ENCODE data around the gene KIF18B. TPM values are rescaled to one million over a fixed set of nuclear protein-coding genes. Genes with fewer than 3 reads are reported as not detected.

Gene KIF18B
- total RNA-seq, 1 donor from 2014 or later = 3.9 TPM

DNA sequence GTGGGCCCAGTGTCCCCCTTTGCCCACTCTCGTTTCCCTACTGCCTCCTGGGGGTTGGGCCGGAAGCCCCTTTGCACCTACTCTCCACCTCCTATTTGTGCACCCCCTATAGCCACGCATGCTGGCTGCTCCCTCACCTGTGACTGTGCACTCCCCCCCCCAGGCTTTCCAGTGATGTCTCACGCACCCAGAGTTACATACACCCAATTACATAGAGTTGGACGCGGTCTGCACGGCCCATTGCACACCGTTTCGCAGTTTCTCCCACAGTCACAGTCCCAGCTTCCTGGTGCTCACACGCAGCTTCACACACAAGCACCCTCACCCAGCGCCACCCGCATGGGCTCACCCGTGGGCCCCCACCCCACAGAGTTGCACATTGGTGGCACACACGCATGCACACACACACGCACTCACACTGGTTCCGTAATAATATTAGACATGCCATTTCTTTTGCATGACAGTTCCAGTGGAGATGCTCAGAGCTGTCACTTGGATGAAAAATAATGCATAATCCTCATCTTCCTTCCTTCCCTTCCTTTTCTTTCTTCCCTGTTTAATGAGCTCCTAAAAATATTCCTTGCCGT is 42.1 kb upstream of the KIF18B start:
- no peak overlapping the region for H3K4me3 Mint-ChIP-seq (ENCODE audit: unreplicated experiment)
- H3K4me1 Mint-ChIP-seq (ENCODE audit: low read depth) = peaks cover 7% of the 10 kb centered on the region
- H3K27ac Mint-ChIP-seq (ENCODE audit: unreplicated experiment) = no peak overlapping the region
- TF ChIP-seq CTCF (IDR thresholded peaks at IDR 0.05) = no peak
- DNase-seq (ENCODE audit: low spot score) = no peak
- H3K9me3 Mint-ChIP-seq (ENCODE audit: low read depth) = no peaks in the 10 kb centered on the region
- no peaks in the 10 kb centered on the region for H3K36me3 Mint-ChIP-seq (ENCODE audit: low read depth)
- peaks cover 4% of the 10 kb centered on the region for H3K27me3 Mint-ChIP-seq (ENCODE audit: low read depth)

- DNase-seq (ENCODE audit: low spot score) = no peak
- Mint-ChIP-seq H3K36me3 (ENCODE audit: low read depth) (no peaks in the 10 kb centered on the region), H3K4me1 (ENCODE audit: low read depth) (peaks cover 7% of the 10 kb centered on the region), H3K4me3 (ENCODE audit: unreplicated experiment) (no peak overlapping the region), H3K27ac (ENCODE audit: unreplicated experiment) (no peak overlapping the region), H3K9me3 (ENCODE audit: low read depth) (no peaks in the 10 kb centered on the region), H3K27me3 (ENCODE audit: low read depth) (no peaks in the 10 kb centered on the region)
- TF ChIP-seq CTCF (IDR thresholded peaks at IDR 0.05) = no peak
These were observed 40.7 kb upstream of the KIF18B start for GRCh38 chr17:44988044-44988942.

DNA sequence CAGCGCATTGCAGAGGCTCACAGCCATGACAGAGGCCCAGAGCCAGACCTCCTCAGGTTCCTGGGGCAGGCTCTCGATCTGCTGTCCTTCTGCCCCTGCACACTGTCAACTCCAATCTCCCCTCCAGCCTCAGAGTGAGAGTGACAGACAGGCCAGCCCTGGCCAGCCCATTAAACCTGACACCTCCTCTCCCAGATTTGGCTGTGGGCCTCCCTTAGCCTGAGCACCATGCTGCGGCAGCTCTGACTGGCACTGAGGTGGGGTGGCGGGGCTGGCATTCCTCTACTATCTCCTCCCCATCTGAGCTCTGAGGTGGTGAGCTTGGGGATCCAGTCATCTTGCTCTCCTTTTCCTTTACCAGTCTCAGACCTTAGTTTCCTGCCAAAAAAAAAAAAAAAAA is 36.0 kb upstream of the KIF18B start:
- Mint-ChIP-seq H3K36me3 (ENCODE audit: low read depth) (no peaks in the 10 kb centered on the region), H3K9me3 (ENCODE audit: low read depth) (no peaks in the 10 kb centered on the region), H3K27me3 (ENCODE audit: low read depth) (peaks cover 2% of the 10 kb centered on the region), H3K4me1 (ENCODE audit: low read depth) (peaks cover 7% of the 10 kb centered on the region), H3K4me3 (ENCODE audit: unreplicated experiment) (no peak overlapping the region), H3K27ac (ENCODE audit: unreplicated experiment) (no peak overlapping the region)
- no peak for DNase-seq (ENCODE audit: low spot score)
- TF ChIP-seq CTCF (IDR thresholded peaks at IDR 0.05) = no peak

- Mint-ChIP-seq H3K27me3 (ENCODE audit: low read depth) (peaks cover 8% of the 10 kb centered on the region), H3K4me1 (ENCODE audit: low read depth) (peaks cover 4% of the 10 kb centered on the region), H3K9me3 (ENCODE audit: low read depth) (no peaks in the 10 kb centered on the region), H3K27ac (ENCODE audit: unreplicated experiment) (no peak overlapping the region), H3K36me3 (ENCODE audit: low read depth) (no peaks in the 10 kb centered on the region), H3K4me3 (ENCODE audit: unreplicated experiment) (no peak overlapping the region)
- no peak for TF ChIP-seq CTCF (IDR thresholded peaks at IDR 0.05)
- DNase-seq (ENCODE audit: low spot score) = no peak
These were observed 34.6 kb upstream of the KIF18B start for GRCh38 chr17:44982113-44982702.

DNA sequence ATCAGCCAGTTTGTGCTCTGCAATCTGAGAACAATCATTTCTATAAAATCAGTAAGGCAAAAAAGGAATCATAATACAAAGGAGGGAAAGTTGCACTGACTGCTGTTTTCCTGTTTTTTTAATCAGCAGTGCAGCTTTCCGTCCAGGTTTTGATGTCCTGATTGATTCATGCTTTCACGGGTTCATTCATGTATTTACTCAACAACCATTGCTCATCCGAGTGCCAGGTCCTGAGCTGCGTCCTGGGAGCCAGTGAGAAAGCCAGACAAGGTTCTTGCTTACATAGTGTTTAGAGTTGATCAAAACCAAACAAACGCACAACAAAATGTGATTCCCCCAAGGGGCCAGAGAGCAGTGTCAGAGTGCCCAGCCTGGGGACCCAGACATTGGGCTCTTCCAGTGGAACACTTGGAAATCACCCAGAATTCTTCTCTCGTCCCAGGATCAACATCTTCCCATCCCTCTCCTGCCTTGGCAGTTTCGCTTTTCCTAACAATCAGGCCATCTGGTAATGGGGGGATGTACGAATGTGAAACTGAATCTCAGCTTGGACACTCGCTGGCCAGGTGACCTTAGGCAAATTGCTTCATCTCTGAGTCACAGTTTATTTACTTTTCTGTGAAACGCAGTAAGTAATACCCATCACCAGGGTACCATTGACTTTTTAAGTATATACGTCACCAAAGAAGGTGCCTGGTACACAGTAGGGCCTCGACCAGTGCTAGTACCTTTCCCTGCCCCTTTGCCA is 33.8 kb upstream of the KIF18B start:
- H3K9me3 Mint-ChIP-seq (ENCODE audit: low read depth) = no peaks in the 10 kb centered on the region
- no peak overlapping the region for H3K4me3 Mint-ChIP-seq (ENCODE audit: unreplicated experiment)
- peaks cover 3% of the 10 kb centered on the region for H3K4me1 Mint-ChIP-seq (ENCODE audit: low read depth)
- peaks cover 8% of the 10 kb centered on the region for H3K27me3 Mint-ChIP-seq (ENCODE audit: low read depth)
- no peaks in the 10 kb centered on the region for H3K36me3 Mint-ChIP-seq (ENCODE audit: low read depth)
- no peak overlapping the region for H3K27ac Mint-ChIP-seq (ENCODE audit: unreplicated experiment)
- no peak for TF ChIP-seq CTCF (IDR thresholded peaks at IDR 0.05)
- no peak for DNase-seq (ENCODE audit: low spot score)

Data from chondrocyte (in vitro differentiated cells).